ENCODE measurements around the gene NT5DC2. TPM values are rescaled to one million over a fixed set of nuclear protein-coding genes. Genes with fewer than 3 reads are reported as not detected.
A peak's percentile ranks its signal among the peaks of the same experiment; 100 is the strongest.

The NT5DC2 gene
- total and polyA plus RNA-seq, 8 donors: 3.5 to 37.6 (median 9.4) TPM

GRCh38 chr3:52539010-52539653, 5.5 kb upstream of the NT5DC2 start:
- H3K27me3 ChIP-seq: no peaks in the 10 kb centered on the region
- no peak for DNase-seq
- no peak for FAIRE-seq
- peaks cover 12 to 25% (median 13%) of the 10 kb centered on the region in 3 donors for H3K4me1 ChIP-seq
- no peak for TF ChIP-seq CTCF (IDR thresholded peaks at IDR 0.05)
- intact Hi-C loops (cut with DNase I): no loop called here
- no peaks in the 10 kb centered on the region for H3K9me3 ChIP-seq
- WGBS, 2 donors: 73 to 90% methylated on average over 5 of the region's 5 CpGs
- no peak overlapping the region for H3K27ac ChIP-seq
- no peaks in the 10 kb centered on the region for H3K36me3 ChIP-seq
- ATAC-seq: no peak
- H3K4me3 ChIP-seq: no peak overlapping the region

GRCh38 chr3:52537726-52538421, 4.2 kb upstream of the NT5DC2 start:
- intact Hi-C loops (cut with DNase I): no loop called here
- Histone ChIP-seq H3K4me3 (peak overlapping the region in 3 of 4 donors; percentile 51 to 65 (median 59)), H3K27ac (peak overlapping the region in 2 of 4 donors; percentile 81 to 89), H3K4me1 (peaks cover 12 to 25% (median 13%) of the 10 kb centered on the region in 3 donors), H3K9me3 (no peaks in the 10 kb centered on the region), H3K27me3 (no peaks in the 10 kb centered on the region), H3K36me3 (no peaks in the 10 kb centered on the region)
- peak in 1 of 6 donors; percentile 25 for DNase-seq
- no peak for TF ChIP-seq CTCF (IDR thresholded peaks at IDR 0.05)
- 43 to 60% methylated on average over 7 of the region's 7 CpGs for WGBS, 2 donors
- no peak for ATAC-seq
- FAIRE-seq: no peak

GRCh38 chr3:52537165-52537620, 3.5 kb upstream of the NT5DC2 start:
- peak overlapping the region; percentile 81 to 89 (median 86) for H3K27ac ChIP-seq
- peak overlapping the region; percentile 36 to 65 (median 55) for H3K4me3 ChIP-seq
- no peak for TF ChIP-seq CTCF (IDR thresholded peaks at IDR 0.05)
- DNase-seq (no peak), ATAC-seq (peak in 1 of 4 donors; percentile 1), FAIRE-seq (no peak)
- WGBS, 2 donors: 1 to 2% methylated on average over 6 of the region's 6 CpGs
- H3K4me1 ChIP-seq: peaks cover 12 to 25% (median 13%) of the 10 kb centered on the region in 3 donors
- H3K9me3 ChIP-seq: no peaks in the 10 kb centered on the region
- intact Hi-C loops (cut with DNase I): no loop called here
- H3K36me3 ChIP-seq: no peaks in the 10 kb centered on the region
- no peaks in the 10 kb centered on the region for H3K27me3 ChIP-seq

GRCh38 chr3:52536369-52537164, 2.9 kb upstream of the NT5DC2 start, which contains the start of gene UQCC5:
UQCC5 (plus strand) TSS chr3:52536605; CDS start chr3:52536756, 151 bp downstream.
- Histone ChIP-seq H3K36me3 (no peaks in the 10 kb centered on the region), H3K9me3 (no peaks in the 10 kb centered on the region), H3K27me3 (no peaks in the 10 kb centered on the region), H3K4me1 (peaks cover 12 to 25% (median 13%) of the 10 kb centered on the region in 3 donors), H3K4me3 (peak within 1 kb of the TSS; percentile 36 to 65 (median 55)), H3K27ac (peak within 1 kb of the TSS; percentile 81 to 89 (median 86))
- ATAC-seq (peak; percentile 91 to 95 (median 92)), DNase-seq (peak; percentile 96 to 99 (median 98)), FAIRE-seq (peak; percentile 78)
- intact Hi-C loops (cut with DNase I): no loop called here
- TF ChIP-seq CTCF (IDR thresholded peaks at IDR 0.05): no peak
- WGBS, 2 donors: 0 to 1% methylated on average over 61 to 65 of the region's 65 CpGs
